GM10248 (cell line): ENCODE measurements around the gene ABLIM2.

Source experiments
- CTCF ChIA-PET: fragments of 300-600 bp; sonication (Branson Sonifier 250); formaldehyde crosslinking; extraction: SDS; loops from one replicate; lab custom pipeline; 2021; ENCODE audit warnings: antibody characterized with exemption; lab: Yijun Ruan, JAX
- POLR2A ChIA-PET: fragments of 350-650 bp; sonication (Branson Sonifier 250); formaldehyde crosslinking; extraction: SDS; loops from one replicate; lab custom pipeline; 2020; ENCODE audit warnings: antibody characterized with exemption; lab: Yijun Ruan, JAX
- DNase-seq: peaks from one replicate; pipeline ENCODE4 v3.0.0; 2012; ENCODE audit errors: extremely low spot score
- TF ChIP-seq, protein P1 (sequence below): IDR thresholded peaks from 2 replicates; pipeline ENCODE4 v1.5.1; 2012; ENCODE audit warnings: mild to moderate bottlenecking, low read depth; ENCODE audit errors: extremely low read depth, missing control alignments, control extremely low read depth

The ABLIM2 gene

DNA sequence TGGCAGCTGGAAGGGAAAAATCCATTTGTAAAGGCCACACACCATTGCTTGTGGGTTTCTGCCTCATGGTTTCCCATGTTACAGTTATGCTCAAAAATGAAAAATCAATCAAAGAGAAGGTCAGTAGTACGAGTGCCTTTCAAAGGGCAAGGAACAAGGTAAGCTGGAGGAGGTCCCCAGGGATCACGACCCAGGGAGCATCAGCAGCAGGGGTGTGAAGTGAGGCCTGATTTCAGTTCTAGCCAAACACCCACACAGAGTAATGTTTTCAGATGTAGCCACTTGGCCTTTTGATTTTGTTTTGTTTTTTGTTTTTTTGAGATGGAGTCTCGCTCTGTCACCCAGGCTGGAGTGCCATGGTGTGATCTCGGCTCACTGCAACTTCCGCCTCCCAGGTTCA, 149.5 kb downstream of the ABLIM2 start:
- peak; percentile 62 for DNase-seq
- ChIA-PET POLR2A (no interaction called here), CTCF (interaction anchor here (0.7 kb wide), 1 partner anchor 22 kb away, joined by 3 read pairs; no protein-coding TSS in a partner anchor)
- TF ChIP-seq, protein P1, sequence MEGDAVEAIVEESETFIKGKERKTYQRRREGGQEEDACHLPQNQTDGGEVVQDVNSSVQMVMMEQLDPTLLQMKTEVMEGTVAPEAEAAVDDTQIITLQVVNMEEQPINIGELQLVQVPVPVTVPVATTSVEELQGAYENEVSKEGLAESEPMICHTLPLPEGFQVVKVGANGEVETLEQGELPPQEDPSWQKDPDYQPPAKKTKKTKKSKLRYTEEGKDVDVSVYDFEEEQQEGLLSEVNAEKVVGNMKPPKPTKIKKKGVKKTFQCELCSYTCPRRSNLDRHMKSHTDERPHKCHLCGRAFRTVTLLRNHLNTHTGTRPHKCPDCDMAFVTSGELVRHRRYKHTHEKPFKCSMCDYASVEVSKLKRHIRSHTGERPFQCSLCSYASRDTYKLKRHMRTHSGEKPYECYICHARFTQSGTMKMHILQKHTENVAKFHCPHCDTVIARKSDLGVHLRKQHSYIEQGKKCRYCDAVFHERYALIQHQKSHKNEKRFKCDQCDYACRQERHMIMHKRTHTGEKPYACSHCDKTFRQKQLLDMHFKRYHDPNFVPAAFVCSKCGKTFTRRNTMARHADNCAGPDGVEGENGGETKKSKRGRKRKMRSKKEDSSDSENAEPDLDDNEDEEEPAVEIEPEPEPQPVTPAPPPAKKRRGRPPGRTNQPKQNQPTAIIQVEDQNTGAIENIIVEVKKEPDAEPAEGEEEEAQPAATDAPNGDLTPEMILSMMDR: no peak

DNA sequence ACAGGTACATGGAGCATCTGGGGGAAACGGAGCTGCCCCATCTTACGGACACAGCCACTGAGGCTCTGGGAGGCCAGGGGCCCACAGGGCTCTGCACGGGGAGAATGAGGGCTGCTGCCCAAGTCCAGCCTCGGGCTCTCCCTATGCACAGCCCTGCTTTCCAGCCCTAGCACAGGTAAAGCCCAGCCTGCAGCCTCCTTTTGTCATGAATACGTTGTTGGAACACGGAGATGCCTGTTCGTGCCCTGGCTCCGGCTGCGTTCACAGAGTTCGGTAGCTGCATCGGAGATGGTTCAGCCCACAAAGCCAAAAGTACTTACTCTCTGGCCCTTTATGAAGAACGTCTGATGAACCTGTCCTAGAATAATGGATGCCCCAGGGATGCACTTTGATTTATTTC, 150.2 kb downstream of the ABLIM2 start:
- ChIA-PET CTCF (interaction anchor here (1.3 kb wide), 1 partner anchor 247 kb away, joined by 3 read pairs; no protein-coding TSS in a partner anchor), POLR2A (no interaction called here)
- TF ChIP-seq, protein P1: no peak
- DNase-seq: no peak

DNA sequence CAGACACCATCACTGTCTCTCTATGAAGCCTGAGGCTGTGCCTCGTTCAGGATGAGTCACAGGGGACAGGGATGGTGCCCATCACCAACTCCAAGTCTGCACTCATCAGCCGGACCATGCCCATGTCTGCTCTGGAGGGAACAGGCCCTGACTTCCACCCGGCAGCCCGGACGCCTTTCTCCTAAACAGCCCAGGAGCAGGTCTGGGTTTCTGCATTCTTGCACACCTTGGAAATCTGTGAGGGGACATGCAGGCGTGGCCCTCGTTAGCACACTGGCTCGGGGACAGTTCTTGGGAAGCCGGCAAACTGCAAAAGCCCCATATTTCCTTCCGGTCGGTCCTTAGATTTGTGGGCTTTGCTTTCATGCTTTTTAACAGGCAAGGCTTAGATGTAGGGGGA, 151.0 kb downstream of the ABLIM2 start:
- POLR2A ChIA-PET: no interaction called here
- CTCF ChIA-PET: interaction anchor here (1.3 kb wide), 1 partner anchor 246 kb away, joined by 3 read pairs; no protein-coding TSS in a partner anchor
- TF ChIP-seq, protein P1: no peak
- DNase-seq: no peak

DNA sequence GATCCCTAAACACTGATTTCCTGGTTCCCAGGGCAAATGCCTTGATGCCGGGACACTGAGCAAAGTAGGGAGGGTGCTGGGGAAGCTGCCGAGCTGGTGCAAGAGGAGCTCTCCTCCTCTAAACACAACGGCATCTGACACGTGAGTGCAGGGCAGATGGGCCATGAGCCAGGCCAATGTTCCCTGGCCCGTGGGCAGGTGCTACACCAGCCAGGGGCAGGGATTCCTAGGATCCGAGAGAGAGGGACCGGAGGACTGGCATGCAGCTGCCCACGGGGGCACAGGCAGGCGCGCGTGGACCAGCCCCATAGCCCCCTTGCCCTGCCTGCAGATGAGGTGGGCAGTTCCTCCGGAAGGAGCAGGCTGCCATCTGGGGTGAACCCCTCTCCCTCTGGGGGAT, 152.1 kb downstream of the ABLIM2 start:
- CTCF ChIA-PET: no interaction called here

DNA sequence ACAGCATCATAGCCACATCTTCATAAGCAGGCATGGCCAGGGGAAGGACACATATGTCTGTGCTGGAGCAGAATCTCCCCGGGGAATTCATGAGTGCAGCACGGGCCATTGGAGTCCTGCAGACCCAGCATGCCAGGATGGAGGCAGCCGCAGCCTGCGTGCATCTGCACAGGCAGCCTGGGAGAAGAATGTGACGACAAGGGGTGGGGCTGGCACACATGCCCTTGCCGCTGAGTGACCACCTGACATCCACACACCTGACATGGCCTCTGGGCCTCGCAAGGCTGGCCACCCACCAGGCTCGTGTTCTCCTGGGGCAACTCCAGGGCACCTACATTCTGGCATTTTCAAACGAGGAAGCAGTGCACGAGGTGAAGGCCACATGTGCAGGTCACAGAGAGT, 152.8 kb downstream of the ABLIM2 start:
- TF ChIP-seq, protein P1: no peak
- DNase-seq: no peak
- POLR2A ChIA-PET: no interaction called here
- CTCF ChIA-PET: no interaction called here

More for the DNA sequence above, 152.1 kb downstream of the ABLIM2 start:
- POLR2A ChIA-PET: no interaction called here
- no peak for DNase-seq
- TF ChIP-seq, protein P1: no peak

DNA sequence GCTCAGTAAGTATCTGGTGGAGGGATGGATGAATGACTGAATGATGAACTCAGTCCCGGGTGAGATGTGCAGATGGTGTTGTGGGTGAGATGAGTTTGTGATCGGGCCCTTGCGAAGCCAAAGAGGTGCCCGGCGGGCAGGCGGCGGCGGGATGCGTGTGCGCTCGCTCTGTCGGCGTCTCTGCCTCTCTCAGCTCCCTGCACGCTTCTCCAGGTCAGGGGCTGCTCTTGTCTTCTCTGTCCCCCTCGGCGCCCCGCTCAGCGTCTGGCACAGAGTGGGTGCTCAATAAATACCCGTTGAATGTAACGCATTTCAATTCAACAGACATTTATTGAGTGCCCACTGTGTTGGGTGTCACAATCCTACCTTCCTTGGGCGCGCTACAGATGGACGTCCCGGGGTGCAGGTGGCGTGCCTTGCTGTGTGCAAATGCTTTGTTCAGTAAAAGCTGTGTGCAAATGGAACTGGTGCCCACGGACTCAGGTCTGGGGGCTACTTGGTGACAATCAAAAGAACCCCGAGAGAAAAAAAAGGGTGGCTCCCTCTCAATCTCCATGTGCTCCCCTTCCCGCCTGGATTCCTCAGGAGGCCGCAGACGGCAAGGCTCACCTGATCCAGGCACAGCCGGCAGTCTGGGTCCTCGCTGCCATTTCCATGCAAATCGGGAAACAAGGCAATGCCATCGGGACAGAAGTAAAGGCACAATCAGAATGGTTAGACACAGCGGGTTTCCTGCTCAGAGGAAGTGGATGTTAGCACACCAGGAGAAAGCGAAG, 153.4 kb downstream of the ABLIM2 start:
- ChIA-PET CTCF (no interaction called here), POLR2A (no interaction called here)
- TF ChIP-seq, protein P1: no peak
- DNase-seq: no peak
